ENCODE data around the gene E2F6. TPM values are rescaled to one million over a fixed set of nuclear protein-coding genes. Genes with fewer than 3 reads are reported as not detected.
A peak's percentile ranks its signal among the peaks of the same experiment; 100 is the strongest.

E2F6 gene
- total and polyA plus RNA-seq, 9 of the 15 experiments (the other 6 are each of a cell fraction or from before 2014, with no cell fraction given), result 13.6 to 33.9 (median 26.1) TPM

DNA sequence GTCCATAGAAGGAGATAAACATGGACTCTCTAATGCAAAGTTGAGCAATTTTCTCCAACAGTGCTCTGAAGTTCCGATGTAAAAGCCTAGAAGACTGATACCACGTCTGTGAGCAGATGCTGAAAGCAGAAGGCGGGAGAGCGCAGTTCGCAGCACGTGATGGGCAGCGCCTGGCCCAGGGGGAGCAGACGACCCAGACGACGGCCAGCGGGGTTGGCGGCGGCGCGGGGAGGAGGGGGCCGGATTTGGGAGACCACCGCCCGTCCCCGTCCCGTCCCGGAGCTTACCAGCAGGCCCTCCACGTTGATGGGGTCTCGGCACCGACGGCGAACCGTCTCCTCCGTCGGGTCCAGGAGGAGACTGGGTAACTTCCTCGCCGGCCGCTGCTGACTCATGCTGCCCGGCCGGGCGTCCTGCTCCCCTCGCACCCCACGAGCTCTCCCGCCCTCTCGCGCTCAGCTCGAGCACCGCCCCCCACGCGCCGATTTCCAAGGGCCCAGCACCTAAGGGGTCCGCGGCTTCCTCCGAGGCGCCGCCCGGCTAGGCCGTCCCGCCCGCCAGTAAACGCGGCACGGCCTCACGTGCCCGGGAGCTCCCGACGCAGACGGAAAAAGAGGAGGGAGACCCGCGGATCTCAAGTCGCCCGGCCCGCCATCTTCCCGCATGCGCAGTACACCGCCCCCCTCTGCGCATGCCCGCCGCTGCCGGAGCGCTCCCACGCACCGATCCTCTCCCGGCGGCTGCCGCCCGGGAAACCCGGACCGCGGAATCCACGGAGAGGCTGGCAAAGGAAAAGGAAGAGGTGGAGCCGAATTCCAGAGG is at the start of gene E2F6 (continued):
- TF ChIP-seq, protein P1, sequence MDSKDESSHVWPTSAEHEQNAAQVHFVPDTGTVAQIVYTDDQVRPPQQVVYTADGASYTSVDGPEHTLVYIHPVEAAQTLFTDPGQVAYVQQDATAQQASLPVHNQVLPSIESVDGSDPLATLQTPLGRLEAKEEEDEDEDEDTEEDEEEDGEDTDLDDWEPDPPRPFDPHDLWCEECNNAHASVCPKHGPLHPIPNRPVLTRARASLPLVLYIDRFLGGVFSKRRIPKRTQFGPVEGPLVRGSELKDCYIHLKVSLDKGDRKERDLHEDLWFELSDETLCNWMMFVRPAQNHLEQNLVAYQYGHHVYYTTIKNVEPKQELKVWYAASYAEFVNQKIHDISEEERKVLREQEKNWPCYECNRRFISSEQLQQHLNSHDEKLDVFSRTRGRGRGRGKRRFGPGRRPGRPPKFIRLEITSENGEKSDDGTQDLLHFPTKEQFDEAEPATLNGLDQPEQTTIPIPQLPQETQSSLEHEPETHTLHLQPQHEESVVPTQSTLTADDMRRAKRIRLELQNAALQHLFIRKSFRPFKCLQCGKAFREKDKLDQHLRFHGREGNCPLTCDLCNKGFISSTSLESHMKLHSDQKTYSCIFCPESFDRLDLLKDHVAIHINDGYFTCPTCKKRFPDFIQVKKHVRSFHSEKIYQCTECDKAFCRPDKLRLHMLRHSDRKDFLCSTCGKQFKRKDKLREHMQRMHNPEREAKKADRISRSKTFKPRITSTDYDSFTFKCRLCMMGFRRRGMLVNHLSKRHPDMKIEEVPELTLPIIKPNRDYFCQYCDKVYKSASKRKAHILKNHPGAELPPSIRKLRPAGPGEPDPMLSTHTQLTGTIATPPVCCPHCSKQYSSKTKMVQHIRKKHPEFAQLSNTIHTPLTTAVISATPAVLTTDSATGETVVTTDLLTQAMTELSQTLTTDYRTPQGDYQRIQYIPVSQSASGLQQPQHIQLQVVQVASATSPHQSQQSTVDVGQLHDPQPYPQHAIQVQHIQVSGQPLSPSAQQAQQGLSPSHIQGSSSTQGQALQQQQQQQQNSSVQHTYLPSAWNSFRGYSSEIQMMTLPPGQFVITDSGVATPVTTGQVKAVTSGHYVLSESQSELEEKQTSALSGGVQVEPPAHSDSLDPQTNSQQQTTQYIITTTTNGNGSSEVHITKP (IDR thresholded peaks at IDR 0.05; ENCODE audit: partially characterized antibody), result no peak
- no peak for TF ChIP-seq ZNF184 (CRISPR knock-in tag; IDR thresholded peaks at IDR 0.05)
- 0 out of 2 replicates have a peak, but pooled peaks have one; percentile 16 for TF ChIP-seq MAFK (IDR thresholded peaks at IDR 0.05; ENCODE audit: low read length)
- peak; percentile 97 for TF ChIP-seq NRF1 (conservative IDR thresholded peaks at IDR 0.05 in 1 of 2, IDR thresholded peaks at IDR 0.05 in 1 of 2)
- TF ChIP-seq STAT5A (IDR thresholded peaks at IDR 0.05; ENCODE audit: borderline replicate concordance, low read length), result peak; percentile 41; the same call in 1 of the 2 replicates
- TF ChIP-seq HMGN3 (IDR thresholded peaks at IDR 0.05; ENCODE audit: borderline replicate concordance, extremely low read depth, insufficient read length, low read depth, low read length), result peak; percentile 60
- TF ChIP-seq, protein P2, sequence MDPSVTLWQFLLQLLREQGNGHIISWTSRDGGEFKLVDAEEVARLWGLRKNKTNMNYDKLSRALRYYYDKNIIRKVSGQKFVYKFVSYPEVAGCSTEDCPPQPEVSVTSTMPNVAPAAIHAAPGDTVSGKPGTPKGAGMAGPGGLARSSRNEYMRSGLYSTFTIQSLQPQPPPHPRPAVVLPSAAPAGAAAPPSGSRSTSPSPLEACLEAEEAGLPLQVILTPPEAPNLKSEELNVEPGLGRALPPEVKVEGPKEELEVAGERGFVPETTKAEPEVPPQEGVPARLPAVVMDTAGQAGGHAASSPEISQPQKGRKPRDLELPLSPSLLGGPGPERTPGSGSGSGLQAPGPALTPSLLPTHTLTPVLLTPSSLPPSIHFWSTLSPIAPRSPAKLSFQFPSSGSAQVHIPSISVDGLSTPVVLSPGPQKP (CRISPR knock-in tag; IDR thresholded peaks at IDR 0.05), result no peak; the same call in 1 of the 2 replicates
- TF ChIP-seq IRF1 (CRISPR knock-in tag; IDR thresholded peaks at IDR 0.05; ENCODE audit: borderline replicate concordance), result peak; percentile 98
- TF ChIP-seq HEY1 (CRISPR knock-in tag; IDR thresholded peaks at IDR 0.05; ENCODE audit: borderline replicate concordance), result no peak
- peak; percentile 98 for TF ChIP-seq HDAC3 (IDR thresholded peaks at IDR 0.05; ENCODE audit: borderline replicate concordance, partially characterized antibody)
- TF ChIP-seq, protein P3, sequence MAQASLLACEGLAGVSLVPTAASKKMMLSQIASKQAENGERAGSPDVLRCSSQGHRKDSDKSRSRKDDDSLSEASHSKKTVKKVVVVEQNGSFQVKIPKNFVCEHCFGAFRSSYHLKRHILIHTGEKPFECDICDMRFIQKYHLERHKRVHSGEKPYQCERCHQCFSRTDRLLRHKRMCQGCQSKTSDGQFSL (CRISPR knock-in tag; IDR thresholded peaks at IDR 0.05), result peak; percentile 88
- TF ChIP-seq, protein P3 (tag; IDR thresholded peaks at IDR 0.05), result no peak
- TF ChIP-seq, protein P4, sequence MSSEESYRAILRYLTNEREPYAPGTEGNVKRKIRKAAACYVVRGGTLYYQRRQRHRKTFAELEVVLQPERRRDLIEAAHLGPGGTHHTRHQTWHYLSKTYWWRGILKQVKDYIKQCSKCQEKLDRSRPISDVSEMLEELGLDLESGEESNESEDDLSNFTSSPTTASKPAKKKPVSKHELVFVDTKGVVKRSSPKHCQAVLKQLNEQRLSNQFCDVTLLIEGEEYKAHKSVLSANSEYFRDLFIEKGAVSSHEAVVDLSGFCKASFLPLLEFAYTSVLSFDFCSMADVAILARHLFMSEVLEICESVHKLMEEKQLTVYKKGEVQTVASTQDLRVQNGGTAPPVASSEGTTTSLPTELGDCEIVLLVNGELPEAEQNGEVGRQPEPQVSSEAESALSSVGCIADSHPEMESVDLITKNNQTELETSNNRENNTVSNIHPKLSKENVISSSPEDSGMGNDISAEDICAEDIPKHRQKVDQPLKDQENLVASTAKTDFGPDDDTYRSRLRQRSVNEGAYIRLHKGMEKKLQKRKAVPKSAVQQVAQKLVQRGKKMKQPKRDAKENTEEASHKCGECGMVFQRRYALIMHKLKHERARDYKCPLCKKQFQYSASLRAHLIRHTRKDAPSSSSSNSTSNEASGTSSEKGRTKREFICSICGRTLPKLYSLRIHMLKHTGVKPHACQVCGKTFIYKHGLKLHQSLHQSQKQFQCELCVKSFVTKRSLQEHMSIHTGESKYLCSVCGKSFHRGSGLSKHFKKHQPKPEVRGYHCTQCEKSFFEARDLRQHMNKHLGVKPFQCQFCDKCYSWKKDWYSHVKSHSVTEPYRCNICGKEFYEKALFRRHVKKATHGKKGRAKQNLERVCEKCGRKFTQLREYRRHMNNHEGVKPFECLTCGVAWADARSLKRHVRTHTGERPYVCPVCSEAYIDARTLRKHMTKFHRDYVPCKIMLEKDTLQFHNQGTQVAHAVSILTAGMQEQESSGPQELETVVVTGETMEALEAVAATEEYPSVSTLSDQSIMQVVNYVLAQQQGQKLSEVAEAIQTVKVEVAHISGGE (CRISPR knock-in tag; IDR thresholded peaks at IDR 0.05), result peak in 1 of 3 experiments; percentile 80; a peak in 2 of 6 replicates

All from K562 (cell line).